Tibial artery (tissue), 4 donors: Measurements from ENCODE around the gene CDR2.

Experiments
- DNase-seq, 2 donors: peaks; one replicate each; pipeline ENCODE4 v3.0.0-alpha.2; 2019
- H3K27ac ChIP-seq, 2 donors: fragments of 200-600 bp; sonication (generic) in 1 of 2; 1 replicate in 1 of 2; 2 replicates in 1 of 2; pipeline ENCODE4 v1.5.1; 2018 to 2019; ENCODE audit warnings: mild to moderate bottlenecking in 1 of 2
- H3K27me3 ChIP-seq, 2 donors: fragments of 200-600 bp; sonication (generic) in 1 of 2; one replicate each; pipeline versions ENCODE4 v1.5.1 to v1.6.0; 2016 to 2019
- H3K36me3 ChIP-seq, 3 donors: fragments of 200-600 bp; sonication (generic) in 2 of 3; one replicate each; pipeline ENCODE4 v1.5.1; 2016 to 2019; ENCODE audit warnings: mild to moderate bottlenecking in 2 of 3
- H3K4me1 ChIP-seq, 4 donors: fragments of 200-600 bp; sonication (generic) in 2 of 4; 1 replicate in 3 of 4; 2 replicates in 1 of 4; pipeline ENCODE4 v1.5.1; 2016 to 2019
- H3K4me3 ChIP-seq, 2 donors: fragments of 200-600 bp; sonication (generic) in 1 of 2; 1 replicate in 1 of 2; 2 replicates in 1 of 2; pipeline ENCODE4 v1.5.1; 2018 to 2019; ENCODE audit warnings: mild to moderate bottlenecking in 2 of 2
- H3K9me3 ChIP-seq, 3 donors: fragments of 200-600 bp; sonication (generic) in 1 of 3; one replicate each; pipeline ENCODE4 v1.5.1; 2016 to 2019
- CTCF ChIP-seq, 2 experiments: fragments of 200-600 bp in 1 of 2; fragments of 450-650 bp in 1 of 2; IDR thresholded peaks; one replicate each; pipeline ENCODE4 v1.5.1; 2017 to 2019; ENCODE audit warnings: antibody characterized with exemption in 2 of 2, mild to moderate bottlenecking in 1 of 2, moderate library complexity in 1 of 2
- intact Hi-C: fragments of 100-400 bp; cut with DNase I; formaldehyde crosslinking; loops from one replicate; pipeline ENCODE4 v1.15.0; 2023; ENCODE audit warnings: low total_unique reads

Gene CDR2

GRCh38 chr16:22326369-22326652 is 48.1 kb downstream of the CDR2 start:
- Histone ChIP-seq H3K27me3 (no peaks in the 10 kb centered on the region), H3K4me3 (no peak overlapping the region), H3K36me3 (peaks cover 24 to 94% (median 86%) of the 10 kb centered on the region in 3 donors), H3K9me3 (no peaks in the 10 kb centered on the region), H3K4me1 (no peaks in the 10 kb centered on the region), H3K27ac (no peak overlapping the region)
- no peak for TF ChIP-seq CTCF (IDR thresholded peaks at IDR 0.05)
- intact Hi-C loops = no loop called here
- DNase-seq = no peak

GRCh38 chr16:22325598-22326368 is 48.6 kb downstream of the CDR2 start:
- no peaks in the 10 kb centered on the region for H3K4me1 ChIP-seq
- no peak overlapping the region for H3K4me3 ChIP-seq
- peaks cover 23 to 91% (median 85%) of the 10 kb centered on the region in 3 donors for H3K36me3 ChIP-seq
- intact Hi-C loops = no loop called here
- no peaks in the 10 kb centered on the region for H3K27me3 ChIP-seq
- DNase-seq = no peak
- TF ChIP-seq CTCF (IDR thresholded peaks at IDR 0.05) = no peak
- H3K9me3 ChIP-seq = no peaks in the 10 kb centered on the region
- H3K27ac ChIP-seq = no peak overlapping the region

GRCh38 chr16:22324787-22325597 is 49.4 kb downstream of the CDR2 start:
- no peak for DNase-seq
- intact Hi-C loops = no loop called here
- no peak overlapping the region for H3K4me3 ChIP-seq
- no peak overlapping the region for H3K27ac ChIP-seq
- no peaks in the 10 kb centered on the region for H3K4me1 ChIP-seq
- no peaks in the 10 kb centered on the region for H3K27me3 ChIP-seq
- TF ChIP-seq CTCF (IDR thresholded peaks at IDR 0.05) = no peak
- peaks cover 23 to 91% (median 84%) of the 10 kb centered on the region in 3 donors for H3K36me3 ChIP-seq
- no peaks in the 10 kb centered on the region for H3K9me3 ChIP-seq

GRCh38 chr16:22323959-22324786 is 50.2 kb downstream of the CDR2 start:
- intact Hi-C loops = no loop called here
- Histone ChIP-seq H3K27ac (no peak overlapping the region), H3K4me1 (no peaks in the 10 kb centered on the region), H3K4me3 (no peak overlapping the region), H3K9me3 (no peaks in the 10 kb centered on the region), H3K27me3 (no peaks in the 10 kb centered on the region), H3K36me3 (peaks cover 30 to 92% (median 83%) of the 10 kb centered on the region in 3 donors)
- DNase-seq = no peak
- TF ChIP-seq CTCF (IDR thresholded peaks at IDR 0.05) = no peak

- no peak overlapping the region for H3K4me3 ChIP-seq
- intact Hi-C loops = no loop called here
- H3K9me3 ChIP-seq = no peaks in the 10 kb centered on the region
- H3K27me3 ChIP-seq = no peaks in the 10 kb centered on the region
- H3K4me1 ChIP-seq = no peaks in the 10 kb centered on the region
- H3K27ac ChIP-seq = no peak overlapping the region
- peaks cover 36 to 93% (median 83%) of the 10 kb centered on the region in 3 donors for H3K36me3 ChIP-seq
- DNase-seq = no peak
- TF ChIP-seq CTCF (IDR thresholded peaks at IDR 0.05) = no peak
These were observed 51.1 kb downstream of the CDR2 start for GRCh38 chr16:22323173-22323958.
